GM12875 (cell line): ENCODE data around the gene CDH4.

Experiments used
- H3K4me3 ChIP-seq: one replicate; pipeline ENCODE4 v1.5.1; 2011; ENCODE audit warnings: low read depth, low read length, control low read depth
- TF ChIP-seq, protein P1 (sequence below): IDR thresholded peaks from 2 replicates; pipeline ENCODE4 v1.5.1; 2011; ENCODE audit warnings: low read depth, mild to moderate bottlenecking, control low read depth, inconsistent platforms, low read length, moderate library complexity, borderline replicate concordance; ENCODE audit not compliant: insufficient read depth

Gene CDH4

GRCh38 chr20:61878478-61879302 is 626.6 kb downstream of the CDH4 start:
- TF ChIP-seq, protein P1, sequence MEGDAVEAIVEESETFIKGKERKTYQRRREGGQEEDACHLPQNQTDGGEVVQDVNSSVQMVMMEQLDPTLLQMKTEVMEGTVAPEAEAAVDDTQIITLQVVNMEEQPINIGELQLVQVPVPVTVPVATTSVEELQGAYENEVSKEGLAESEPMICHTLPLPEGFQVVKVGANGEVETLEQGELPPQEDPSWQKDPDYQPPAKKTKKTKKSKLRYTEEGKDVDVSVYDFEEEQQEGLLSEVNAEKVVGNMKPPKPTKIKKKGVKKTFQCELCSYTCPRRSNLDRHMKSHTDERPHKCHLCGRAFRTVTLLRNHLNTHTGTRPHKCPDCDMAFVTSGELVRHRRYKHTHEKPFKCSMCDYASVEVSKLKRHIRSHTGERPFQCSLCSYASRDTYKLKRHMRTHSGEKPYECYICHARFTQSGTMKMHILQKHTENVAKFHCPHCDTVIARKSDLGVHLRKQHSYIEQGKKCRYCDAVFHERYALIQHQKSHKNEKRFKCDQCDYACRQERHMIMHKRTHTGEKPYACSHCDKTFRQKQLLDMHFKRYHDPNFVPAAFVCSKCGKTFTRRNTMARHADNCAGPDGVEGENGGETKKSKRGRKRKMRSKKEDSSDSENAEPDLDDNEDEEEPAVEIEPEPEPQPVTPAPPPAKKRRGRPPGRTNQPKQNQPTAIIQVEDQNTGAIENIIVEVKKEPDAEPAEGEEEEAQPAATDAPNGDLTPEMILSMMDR: no peak
- no peak overlapping the region for H3K4me3 ChIP-seq

- H3K4me3 ChIP-seq: no peak overlapping the region
- TF ChIP-seq, protein P1: no peak
Measured at GRCh38 chr20:61879303-61879620, 627.2 kb downstream of the CDH4 start.

DNA sequence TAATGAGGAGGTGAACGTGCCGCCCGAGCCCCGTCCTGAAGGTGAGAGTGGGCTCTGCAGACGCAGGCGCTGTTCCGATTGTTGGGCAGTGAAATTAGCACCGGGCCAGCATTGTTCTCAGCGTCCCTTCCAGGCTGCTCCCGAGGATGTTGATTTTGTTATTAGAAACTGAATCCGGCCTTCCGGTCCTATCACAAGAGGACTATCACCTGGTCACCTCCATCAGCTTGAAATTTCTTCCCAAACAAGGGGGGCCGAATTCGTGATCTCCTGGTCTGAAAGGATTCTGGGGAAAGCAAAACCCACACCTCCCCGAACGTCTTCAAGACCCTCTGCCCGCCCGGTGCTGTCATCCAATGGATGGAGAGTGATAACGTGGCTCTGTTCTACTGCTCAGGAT is 627.6 kb downstream of the CDH4 start:
- no peak overlapping the region for H3K4me3 ChIP-seq
- TF ChIP-seq, protein P1: no peak

- H3K4me3 ChIP-seq: no peak overlapping the region
- TF ChIP-seq, protein P1: no peak
Measured at GRCh38 chr20:61880706-61881105, 628.6 kb downstream of the CDH4 start.

GRCh38 chr20:61881416-61881815 is 629.4 kb downstream of the CDH4 start:
- TF ChIP-seq, protein P1: no peak
- H3K4me3 ChIP-seq: no peak overlapping the region

DNA sequence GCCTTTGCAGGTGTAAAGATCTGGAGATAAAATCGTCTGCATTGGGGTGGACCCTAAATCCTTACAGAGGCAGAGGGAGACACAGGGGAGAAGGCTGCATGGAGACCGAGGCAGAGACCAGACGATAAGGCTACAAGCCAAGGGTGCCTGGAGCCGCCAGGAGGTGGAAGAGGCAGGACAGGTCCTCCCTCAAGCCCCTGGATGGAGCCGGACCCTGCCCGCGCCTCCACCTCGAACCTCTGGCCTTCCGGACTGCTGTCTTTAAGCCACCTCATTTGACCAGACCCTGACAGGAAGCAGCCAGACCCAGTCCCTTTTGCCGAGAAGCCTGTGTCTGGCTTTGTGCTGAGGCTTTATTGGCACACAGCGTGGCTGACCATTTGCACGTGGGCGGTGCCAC is 629.8 kb downstream of the CDH4 start:
- H3K4me3 ChIP-seq: no peak overlapping the region
- TF ChIP-seq, protein P1: no peak
